Endothelial cell (in vitro differentiated cells): ENCODE results near the gene CXCL10. TPM values are rescaled to one million over a fixed set of nuclear protein-coding genes. Genes with fewer than 3 reads are reported as not detected.

Experiments used
- DNase-seq: peaks from one replicate; pipeline ENCODE4 v3.0.0; 2021; ENCODE audit warnings: low spot score
- H3K27ac Mint-ChIP-seq: one replicate; pipeline ENCODE4 v1.8.0; 2021; ENCODE audit warnings: mixed read lengths, inconsistent platforms; ENCODE audit not compliant: unreplicated experiment
- H3K27me3 Mint-ChIP-seq: one replicate; pipeline ENCODE4 v1.8.0; 2021; ENCODE audit warnings: mild to moderate bottlenecking, moderate library complexity, mixed read lengths, inconsistent platforms; ENCODE audit not compliant: unreplicated experiment
- H3K36me3 Mint-ChIP-seq: one replicate; pipeline ENCODE4 v1.8.0; 2021; ENCODE audit warnings: mild to moderate bottlenecking, low read depth, mixed read lengths, inconsistent platforms; ENCODE audit not compliant: unreplicated experiment
- H3K4me1 Mint-ChIP-seq: one replicate; pipeline ENCODE4 v1.8.0; 2021; ENCODE audit warnings: mild to moderate bottlenecking, mixed read lengths, inconsistent platforms; ENCODE audit not compliant: unreplicated experiment
- H3K4me3 Mint-ChIP-seq: one replicate; pipeline ENCODE4 v1.8.0; 2021; ENCODE audit warnings: mild to moderate bottlenecking, mixed read lengths, inconsistent platforms; ENCODE audit not compliant: unreplicated experiment
- H3K9me3 Mint-ChIP-seq: one replicate; pipeline ENCODE4 v1.8.0; 2021; ENCODE audit warnings: mixed read lengths, inconsistent platforms; ENCODE audit not compliant: unreplicated experiment
- CTCF ChIP-seq: fragments of 200-600 bp; sonication (generic); IDR thresholded peaks from one replicate; pipeline ENCODE4 v1.5.0; 2021; ENCODE audit warnings: antibody characterized with exemption; ENCODE audit not compliant: unreplicated experiment
- total RNA-seq: library from RNA; stranded (reverse); fragmentation: NEBNext Ultra II Directional; extraction: Animal tissue kit (Norgen Biotek cat#: 25700); gene quantifications from one replicate; pipeline ENCODE4 v1.2.1, GENCODE V29; 2021; ENCODE audit not compliant: unreplicated experiment

Gene CXCL10
- total RNA-seq, 1 donor from 2014 or later, result not detected

GRCh38 chr4:76061421-76061820 is 38.1 kb upstream of the CXCL10 start:
- Mint-ChIP-seq H3K27me3 (no peaks in the 10 kb centered on the region), H3K27ac (no peak overlapping the region), H3K9me3 (no peaks in the 10 kb centered on the region), H3K4me3 (no peak overlapping the region), H3K4me1 (no peaks in the 10 kb centered on the region), H3K36me3 (peaks cover 5% of the 10 kb centered on the region)
- no peak for DNase-seq
- no peak for TF ChIP-seq CTCF

- DNase-seq, result no peak
- no peaks in the 10 kb centered on the region for H3K27me3 Mint-ChIP-seq
- no peak overlapping the region for H3K4me3 Mint-ChIP-seq
- no peak for TF ChIP-seq CTCF
- H3K9me3 Mint-ChIP-seq, result no peaks in the 10 kb centered on the region
- no peak overlapping the region for H3K27ac Mint-ChIP-seq
- no peaks in the 10 kb centered on the region for H3K4me1 Mint-ChIP-seq
- no peaks in the 10 kb centered on the region for H3K36me3 Mint-ChIP-seq
These were observed 37.2 kb upstream of the CXCL10 start for GRCh38 chr4:76060506-76060905.

GRCh38 chr4:76059750-76060149 is 36.5 kb upstream of the CXCL10 start:
- H3K4me3 Mint-ChIP-seq, result no peak overlapping the region
- H3K27me3 Mint-ChIP-seq, result no peaks in the 10 kb centered on the region
- H3K27ac Mint-ChIP-seq, result no peak overlapping the region
- no peak for DNase-seq
- no peaks in the 10 kb centered on the region for H3K9me3 Mint-ChIP-seq
- H3K36me3 Mint-ChIP-seq, result no peaks in the 10 kb centered on the region
- no peaks in the 10 kb centered on the region for H3K4me1 Mint-ChIP-seq
- no peak for TF ChIP-seq CTCF

- H3K4me3 Mint-ChIP-seq, result no peak overlapping the region
- no peaks in the 10 kb centered on the region for H3K4me1 Mint-ChIP-seq
- no peaks in the 10 kb centered on the region for H3K27me3 Mint-ChIP-seq
- no peak for DNase-seq
- no peak for TF ChIP-seq CTCF
- H3K36me3 Mint-ChIP-seq, result no peaks in the 10 kb centered on the region
- H3K9me3 Mint-ChIP-seq, result no peaks in the 10 kb centered on the region
- H3K27ac Mint-ChIP-seq, result no peak overlapping the region
These were observed 35.7 kb upstream of the CXCL10 start for GRCh38 chr4:76058888-76059426.

GRCh38 chr4:76058302-76058701 is 35.0 kb upstream of the CXCL10 start:
- Mint-ChIP-seq H3K4me3 (no peak overlapping the region), H3K27ac (no peak overlapping the region), H3K4me1 (no peaks in the 10 kb centered on the region), H3K36me3 (no peaks in the 10 kb centered on the region), H3K27me3 (no peaks in the 10 kb centered on the region), H3K9me3 (no peaks in the 10 kb centered on the region)
- TF ChIP-seq CTCF, result no peak
- no peak for DNase-seq
